CD4-positive, alpha-beta T cell treated with Interleukin-4 for 1 hour (primary cell): Measurements from ENCODE around the gene RTRAF.

Experiments
- DNase-seq, 2 donors: peaks; one replicate each; pipeline ENCODE4 v3.0.0-alpha.2; 2020 to 2022

Gene RTRAF

DNA sequence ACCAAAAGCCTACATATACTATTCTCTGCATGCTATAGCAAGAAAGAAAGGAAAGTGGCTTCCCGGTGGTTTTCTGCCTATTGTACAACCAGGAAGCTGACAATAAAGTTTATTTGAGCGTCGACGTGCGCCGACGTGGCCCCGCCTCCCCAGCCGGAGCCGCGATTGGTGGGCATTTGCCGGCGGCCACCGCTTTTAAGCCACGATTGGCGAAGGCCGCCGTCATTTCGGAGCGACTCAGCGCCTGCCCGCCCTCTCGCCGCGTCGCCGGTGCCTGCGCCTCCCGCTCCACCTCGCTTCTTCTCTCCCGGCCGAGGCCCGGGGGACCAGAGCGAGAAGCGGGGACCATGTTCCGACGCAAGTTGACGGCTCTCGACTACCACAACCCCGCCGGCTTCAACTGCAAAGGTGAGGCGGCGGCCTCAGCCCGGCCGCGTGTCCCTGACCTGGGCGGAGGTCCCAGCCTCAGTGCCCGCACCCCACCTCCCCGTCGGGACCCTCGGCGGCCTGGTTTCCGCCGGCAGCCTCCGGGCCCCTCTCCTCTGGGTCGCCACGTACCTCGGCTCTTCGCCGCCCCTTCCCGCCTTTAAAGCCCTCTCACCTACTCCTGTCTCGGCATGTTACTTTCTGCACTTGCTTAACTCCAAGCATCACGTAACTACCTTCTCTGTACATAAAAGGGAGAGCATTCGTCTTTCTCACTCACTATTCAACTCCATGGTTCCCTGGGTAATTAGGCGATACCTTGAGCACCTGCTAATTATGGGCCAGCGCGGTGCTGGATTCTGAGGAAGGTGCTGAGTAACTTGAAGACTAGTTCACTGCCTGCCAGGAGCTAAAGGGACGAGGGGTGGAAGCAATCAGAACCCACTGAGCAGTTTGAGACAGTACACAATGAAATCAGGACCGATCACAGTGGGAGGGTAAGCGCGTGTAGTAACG is at the start of gene RTRAF:
Gene RTRAF, plus strand, starts transcription at position 254 of the 942 bp plus-strand sequence. Its CDS starts 94 bp downstream, at position 348.
- DNase-seq, result peak; percentile 92

DNA sequence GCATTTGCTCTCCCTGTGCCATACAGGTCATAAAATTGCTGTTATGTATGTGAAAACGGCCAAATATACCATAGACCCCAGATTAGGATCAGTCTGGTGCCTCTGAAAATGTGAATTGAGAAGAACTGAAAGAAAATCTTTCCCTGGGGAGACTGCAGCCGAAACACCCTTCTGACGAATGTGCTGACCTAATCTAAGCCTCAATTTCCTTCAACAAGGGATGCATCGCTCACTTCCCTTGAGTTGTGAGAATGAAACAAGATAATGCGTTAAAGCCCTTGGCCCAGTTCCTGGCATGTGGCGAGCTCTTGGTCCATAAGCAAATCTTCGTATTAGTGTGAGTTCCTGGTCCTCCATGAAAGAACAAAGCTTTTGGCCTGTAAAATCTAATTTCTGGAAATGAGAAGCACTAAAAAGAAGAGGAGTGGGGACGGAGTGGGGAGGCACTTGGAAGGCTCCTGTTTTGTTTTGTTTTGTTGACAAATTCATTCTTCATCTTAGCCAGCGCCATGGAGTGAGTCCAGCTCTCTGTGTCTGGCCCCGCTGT is 49.5 kb upstream of the RTRAF start:
- no peak for DNase-seq

DNA sequence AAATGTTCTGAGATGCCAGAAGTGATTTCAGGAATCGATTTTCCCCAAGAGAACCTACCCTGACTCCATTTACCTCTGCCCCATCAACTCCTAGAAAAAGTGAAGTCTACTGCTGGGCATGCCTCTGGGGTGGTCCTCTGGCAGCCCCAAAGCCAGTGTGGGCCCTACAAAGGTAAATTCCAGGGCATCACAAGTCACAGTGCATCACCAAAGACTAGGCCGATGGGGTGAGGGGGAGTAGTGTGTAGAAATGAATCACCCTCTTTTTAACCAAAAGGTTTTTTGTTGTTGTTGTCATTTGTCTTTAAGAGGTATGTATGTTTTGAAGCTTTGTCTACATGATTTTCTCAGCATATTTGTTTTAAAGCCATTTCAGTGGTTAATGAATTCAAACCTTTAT is 46.4 kb upstream of the RTRAF start:
- no peak for DNase-seq

DNA sequence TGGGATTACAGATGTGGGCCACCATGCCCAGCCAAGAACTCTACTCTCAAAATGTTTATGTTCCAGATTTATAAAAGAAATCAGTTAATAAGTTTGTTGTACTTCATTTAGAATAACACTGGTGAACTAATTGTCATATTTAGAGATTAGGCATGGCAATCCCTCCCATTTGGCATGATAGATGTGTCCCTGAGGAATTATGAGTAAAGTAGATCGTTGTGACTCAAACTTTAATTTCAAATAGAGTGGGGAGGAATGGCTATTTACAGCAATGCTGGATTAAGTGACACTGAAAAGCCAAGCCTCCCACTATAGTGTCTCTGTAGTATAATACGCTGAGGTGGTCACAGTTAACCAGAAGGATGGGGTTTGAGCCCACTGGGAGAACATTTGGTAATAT is 39.3 kb upstream of the RTRAF start:
- no peak for DNase-seq

DNA sequence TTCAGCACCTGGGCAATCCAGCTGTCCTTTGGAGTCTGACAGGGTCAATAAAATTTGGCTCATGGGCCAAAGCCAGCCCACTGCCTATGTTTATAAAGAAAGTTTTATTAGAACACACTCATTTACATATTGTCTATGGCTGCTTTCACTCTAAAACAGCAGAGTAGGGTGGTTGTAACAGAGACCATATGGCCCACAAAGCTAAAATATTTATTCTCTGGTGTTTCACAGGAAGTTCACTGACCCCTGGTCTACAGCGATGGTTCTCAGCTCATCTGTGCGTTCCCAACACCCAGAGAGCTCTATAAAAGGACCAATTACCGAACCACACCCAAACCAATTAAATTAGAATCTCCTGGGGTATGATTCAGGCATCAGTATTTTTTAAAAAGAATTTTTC is 37.7 kb upstream of the RTRAF start:
- no peak for DNase-seq

DNA sequence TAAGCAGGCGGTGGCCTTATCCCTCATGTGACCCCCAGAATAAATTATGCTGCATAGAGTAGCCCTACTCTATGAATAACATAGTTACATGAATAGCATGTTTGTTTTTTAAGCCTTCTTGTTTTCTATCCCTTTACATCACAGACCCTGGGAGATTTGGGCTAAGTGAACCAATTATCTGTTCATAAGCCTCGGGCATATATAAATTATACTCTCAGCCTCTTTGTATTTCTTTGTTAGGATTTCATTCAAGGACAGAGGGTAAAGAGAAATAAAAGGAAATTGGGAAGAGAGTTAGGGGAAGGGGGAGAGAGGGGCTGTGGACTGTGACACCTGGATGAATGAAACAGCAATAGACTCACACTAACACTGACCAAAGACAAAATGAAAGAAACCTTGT is 35.3 kb upstream of the RTRAF start:
- DNase-seq, result no peak

DNA sequence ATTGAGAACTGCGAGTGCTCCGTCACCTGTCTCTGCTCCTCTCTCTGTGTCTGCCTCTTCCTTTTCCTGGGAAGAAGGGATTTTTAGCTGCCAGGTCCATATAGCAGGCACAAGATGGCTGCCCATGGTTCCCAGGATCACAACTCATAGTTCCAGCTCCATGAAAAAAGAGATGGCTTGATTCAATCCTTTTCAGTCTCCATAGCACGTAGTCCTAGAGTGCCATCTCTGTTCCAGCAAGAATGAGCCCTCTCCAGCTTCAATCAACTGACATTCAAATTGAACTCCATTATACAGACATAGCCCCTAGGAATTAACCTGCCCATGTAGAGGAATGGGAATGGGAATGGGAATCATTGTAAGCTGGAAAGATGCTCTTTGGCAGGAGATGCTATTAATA is 34.7 kb upstream of the RTRAF start:
- peak in 1 of 2 donors; percentile 14 for DNase-seq

DNA sequence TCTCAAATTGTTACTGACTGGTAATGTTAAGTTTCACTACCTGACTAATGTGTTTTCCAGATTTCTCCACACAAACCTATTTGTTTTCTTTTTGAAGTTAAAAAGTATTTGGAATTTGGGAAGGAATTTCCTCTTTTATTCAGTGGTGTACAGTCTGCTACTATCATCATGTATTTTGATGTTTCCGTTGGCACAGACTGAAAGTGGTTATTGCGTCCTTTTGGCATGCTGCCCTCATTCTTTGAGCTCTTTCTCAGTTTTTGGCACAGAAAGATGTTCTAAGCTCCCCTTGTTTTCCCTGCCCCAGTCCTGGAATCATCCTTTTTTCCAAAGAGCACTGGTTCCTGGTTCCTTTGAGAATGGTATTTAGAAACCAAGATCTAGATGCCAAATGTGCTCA is 31.4 kb upstream of the RTRAF start:
- DNase-seq, result no peak

DNA sequence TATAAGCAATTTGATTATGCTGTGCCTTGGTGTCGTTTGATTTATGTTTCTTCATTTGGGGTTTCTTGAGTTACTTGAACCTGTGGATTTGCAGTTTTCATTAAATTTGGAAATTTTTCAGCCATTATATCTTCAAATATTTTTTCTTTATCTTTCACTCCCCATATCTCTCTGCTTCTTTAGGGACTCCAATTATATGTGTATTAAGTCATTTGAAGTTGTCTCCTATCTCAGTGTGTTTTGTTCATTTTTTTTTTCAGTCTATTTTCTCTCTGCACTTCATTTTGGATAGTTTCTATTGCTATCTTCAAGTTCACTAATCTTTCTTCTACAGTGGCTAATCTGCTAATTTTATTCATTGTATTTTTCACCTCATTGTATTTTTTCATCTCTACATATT is 29.4 kb upstream of the RTRAF start:
- DNase-seq, result no peak

DNA sequence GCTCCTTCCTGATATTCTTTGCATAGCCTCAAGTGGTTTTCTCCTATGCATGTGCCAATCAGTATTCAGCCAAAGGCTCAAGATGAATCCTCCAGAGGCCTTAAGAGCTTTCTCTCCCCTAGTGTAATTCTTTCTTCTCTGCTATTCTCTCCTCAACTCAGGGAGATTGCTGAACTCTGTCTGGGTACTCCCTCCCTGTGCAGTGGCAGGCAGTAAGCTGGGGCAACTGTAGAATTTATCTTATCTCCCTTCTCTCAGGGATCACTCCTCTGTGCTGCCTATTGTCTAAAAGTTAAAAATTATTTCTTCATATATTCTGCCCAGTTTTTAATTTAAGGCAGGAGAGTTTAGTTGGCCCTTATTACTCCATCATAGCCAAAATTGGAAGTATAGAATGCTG is 28.5 kb upstream of the RTRAF start:
- no peak for DNase-seq

DNA sequence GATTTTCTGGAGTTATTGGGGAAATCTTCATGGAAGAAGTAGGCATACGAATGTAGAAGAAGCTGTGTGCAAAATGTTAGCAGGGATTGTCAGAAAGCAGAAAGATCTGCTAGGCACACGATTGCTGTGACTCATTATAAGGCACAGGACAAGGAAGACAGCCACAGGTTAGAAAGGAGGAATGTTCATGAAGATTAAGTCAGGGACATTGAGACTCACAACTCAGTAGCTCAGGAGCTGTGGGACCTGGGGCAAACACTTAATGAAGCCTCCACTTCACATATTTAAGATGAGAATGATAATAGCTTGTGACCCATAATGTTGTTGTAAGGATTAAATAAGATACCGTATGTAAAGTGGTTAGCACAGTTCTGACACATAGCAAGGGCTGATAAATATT is 26.6 kb upstream of the RTRAF start:
- DNase-seq, result no peak

DNA sequence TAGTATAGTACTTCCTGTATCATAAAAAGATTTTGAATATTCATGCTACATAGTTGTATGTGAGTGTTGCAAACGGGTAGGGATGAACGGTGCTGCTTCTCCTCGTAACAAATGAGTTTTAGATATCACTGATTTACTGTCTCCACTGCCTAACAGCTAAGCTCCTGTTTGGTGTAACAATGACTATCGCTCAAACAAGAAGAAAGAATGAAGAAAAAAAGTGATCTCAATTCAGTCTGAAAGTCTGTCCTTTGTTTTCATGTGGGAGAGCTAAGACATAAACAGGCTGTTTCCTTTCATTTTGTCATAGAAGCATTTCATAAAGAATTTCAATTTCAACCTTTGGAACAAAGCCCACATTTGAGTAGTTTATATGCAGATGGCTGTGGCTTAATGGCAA is 26.1 kb upstream of the RTRAF start:
- no peak for DNase-seq

DNA sequence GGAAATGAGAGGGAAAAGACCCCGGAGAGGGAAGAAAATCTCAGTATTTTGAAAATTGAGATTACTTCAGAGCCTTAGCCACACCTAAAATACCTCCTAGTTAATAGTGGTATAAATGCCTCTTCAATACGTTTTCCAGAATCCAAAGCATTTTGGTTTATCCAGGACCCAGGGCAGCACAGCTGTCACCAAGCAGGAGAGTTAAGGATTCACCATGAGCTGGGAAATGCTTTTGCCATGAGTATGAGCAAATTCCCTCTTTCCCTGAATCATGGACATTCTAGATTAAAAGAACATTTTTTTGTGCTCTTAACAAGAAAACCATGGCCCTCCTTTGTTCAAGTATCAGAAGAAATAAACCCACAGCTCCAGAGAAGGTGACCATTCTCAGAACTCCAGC is 21.8 kb upstream of the RTRAF start:
- no peak for DNase-seq

DNA sequence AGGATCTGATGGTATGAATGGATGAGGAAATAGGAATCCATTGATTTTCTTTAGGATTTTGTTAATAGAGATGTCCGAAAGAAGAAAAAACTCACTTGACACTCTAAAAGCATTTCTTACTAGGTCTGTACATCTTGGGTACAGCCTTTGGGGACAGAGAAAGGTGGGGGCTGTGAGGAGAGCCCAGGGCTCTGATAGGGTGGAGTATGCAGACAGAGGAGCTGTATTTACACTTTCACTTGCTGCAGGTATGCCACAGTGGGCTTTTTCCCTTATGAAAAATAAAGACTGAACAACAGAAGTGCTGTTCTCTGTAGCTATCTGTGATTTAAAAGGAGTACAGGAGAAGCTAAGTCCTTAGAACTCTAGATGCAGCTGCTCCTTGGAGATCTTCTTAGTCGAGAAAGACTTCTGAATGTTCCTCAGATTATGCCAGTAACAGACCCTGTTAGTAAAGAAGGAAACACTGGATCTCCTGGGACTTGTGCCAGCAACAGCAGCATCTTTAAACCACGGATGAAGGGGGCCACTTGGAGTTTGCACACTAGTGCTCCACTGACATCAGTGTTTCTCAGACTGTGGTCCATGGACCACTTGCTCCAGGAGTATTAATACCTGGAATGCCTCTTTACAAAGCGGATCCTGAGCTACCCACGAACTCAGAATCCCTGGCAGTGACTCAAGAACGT is 19.4 kb upstream of the RTRAF start:
- no peak for DNase-seq

DNA sequence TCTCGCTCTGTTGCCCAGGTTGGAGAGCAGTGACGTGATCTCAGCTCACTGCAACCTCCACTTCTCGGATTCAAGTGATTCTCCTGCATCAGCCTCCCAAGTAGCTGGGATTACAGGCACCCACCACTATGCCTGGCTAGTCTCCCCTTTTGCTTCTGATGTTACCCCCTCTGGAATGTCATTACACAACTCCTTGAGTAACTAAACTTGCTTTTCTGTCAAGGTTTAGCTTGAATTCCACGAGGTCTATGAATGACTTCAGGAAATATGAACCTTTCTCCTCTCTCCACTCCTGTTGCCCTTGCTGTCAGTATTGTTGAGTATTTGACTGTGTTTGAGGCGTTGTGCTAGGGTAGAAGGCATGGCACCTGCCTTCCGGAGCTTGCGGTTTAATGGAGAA is 16.8 kb upstream of the RTRAF start:
- DNase-seq, result no peak

DNA sequence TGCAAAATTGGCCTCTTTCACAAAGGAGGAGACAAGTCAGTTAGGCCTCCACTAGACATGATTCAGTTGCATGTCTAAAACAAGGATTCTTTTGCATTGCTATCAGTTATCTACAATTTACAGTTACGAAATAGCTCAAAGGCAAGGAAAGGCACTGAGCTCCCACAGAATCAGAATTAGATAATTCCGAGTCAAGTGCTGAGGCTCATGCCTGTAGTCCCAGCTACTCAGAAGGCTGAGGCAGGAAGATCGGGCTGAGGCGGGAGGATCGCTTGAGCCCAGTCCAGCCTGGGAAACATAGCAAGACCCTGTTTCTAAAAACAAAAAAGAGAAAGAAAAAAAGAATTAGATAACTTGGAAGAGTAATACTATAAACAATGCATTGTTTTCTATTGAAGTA is 12.3 kb upstream of the RTRAF start:
- no peak for DNase-seq

DNA sequence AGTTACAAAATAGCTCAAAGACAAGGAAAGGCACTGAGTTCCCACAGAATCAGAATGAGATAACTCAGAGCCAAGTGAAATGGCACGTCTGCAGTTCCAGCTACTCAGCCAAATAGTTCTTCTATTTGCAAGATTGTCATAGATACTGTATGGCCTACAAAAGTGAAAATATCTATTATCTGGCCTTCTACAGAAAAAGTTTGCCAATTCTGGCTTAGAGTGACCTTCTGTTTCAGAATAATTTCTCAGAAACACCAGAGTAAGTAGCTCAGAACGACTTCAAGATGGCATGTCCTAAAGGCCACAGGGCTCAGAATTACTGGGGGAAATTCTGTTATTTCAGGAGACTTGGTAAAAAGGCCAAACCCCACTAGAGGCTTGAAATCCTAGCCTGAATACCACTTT is 10.7 kb upstream of the RTRAF start:
- DNase-seq, result no peak

DNA sequence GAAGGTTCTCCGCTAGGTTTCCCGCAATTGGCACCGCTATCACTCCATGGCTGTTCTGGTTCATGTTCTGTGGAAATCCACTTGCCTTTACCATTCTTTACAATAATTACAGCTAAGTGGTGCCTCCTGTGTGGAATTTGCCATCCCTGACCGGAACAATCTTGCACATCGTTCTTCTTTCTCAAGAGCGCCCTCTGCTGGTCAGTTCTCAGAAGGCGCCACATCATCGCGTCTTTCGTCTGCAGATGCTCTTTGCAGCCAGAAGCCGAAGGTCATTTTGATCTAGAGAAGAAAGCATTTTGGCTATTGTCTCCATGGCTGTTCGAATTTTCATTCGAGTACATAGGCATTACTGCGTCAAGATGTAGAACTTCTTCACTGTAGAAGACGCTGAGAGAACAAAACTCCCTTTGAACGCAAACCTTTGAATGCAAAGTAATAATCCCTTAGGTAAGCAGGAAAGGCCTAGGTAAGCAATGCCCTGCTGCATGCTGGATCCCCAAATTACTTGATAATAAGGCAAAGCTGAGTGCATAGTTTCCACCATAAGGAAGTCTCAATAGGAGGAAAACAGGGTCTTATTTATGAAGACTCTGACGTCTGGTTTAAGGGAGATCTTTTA is 10.1 kb upstream of the RTRAF start:
- peak; percentile 80 to 81 for DNase-seq

DNA sequence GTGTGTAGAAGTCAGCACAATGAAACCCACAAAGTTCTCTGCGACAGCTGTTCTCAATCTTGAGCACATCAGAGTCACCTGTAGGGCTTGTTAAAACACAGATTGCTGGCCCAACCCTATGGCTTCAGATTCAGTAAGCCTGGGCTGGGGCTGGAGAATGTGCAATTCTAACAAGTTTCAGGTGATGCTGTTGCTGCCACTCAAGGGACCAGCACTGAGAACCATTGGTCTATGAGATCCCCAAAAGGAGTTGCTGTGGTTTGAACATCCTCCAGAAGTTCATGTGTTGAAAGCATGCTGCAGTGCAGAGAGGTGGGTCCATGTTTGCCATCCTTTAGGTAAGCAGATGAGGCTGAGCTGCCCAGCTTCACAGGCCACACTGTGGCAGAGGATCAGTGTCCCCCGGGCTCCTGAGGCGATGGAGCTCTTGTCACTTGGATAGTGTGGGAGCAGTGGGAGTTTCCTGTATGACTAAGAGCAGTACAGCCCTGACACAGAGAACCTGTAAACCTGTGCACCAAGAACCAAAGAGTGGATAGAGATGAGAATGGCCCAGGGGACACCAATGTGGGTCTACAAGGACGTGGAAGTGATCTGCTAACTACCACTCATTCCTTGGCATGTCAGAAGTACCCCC is 8.0 kb upstream of the RTRAF start:
- DNase-seq, result no peak

DNA sequence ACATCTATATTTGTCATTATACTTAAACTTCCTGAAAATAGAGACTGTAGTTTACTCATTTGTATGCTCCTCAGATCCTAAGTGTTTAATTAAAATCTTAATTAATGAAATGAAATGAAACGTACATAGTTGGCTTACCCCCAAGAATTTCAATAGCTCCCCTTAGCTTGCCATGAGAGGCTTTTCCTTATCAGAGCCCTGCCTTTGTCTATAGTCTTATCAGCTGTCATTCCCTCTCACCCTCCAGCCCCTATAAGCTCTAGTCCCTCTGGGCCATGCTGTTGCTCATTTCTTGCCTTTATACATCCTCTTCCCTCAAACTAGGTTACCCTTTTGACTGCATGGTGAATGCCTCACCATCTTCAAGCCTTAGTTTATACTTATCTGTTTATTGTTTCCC is 1.1 kb upstream of the RTRAF start:
- no peak for DNase-seq

DNA sequence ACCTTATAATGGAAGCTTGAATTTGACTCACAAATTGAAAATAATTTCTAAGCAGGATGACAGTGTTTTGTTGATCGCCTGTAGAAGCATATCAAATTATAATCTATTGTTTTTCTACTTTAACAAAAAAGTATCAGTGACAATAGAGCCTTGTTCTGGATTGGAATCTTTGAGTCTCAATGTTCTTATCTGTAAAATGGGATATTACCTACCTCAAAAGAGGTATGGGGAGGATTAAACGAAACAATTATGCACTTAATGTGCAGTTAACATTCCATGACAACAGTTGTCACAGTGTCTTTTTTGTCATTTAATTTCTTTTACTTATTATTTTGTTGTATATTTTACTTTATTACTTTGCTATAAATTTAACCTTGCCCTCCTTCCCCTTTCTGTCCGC is 1.1 kb downstream of the RTRAF start:
- DNase-seq, result no peak

DNA sequence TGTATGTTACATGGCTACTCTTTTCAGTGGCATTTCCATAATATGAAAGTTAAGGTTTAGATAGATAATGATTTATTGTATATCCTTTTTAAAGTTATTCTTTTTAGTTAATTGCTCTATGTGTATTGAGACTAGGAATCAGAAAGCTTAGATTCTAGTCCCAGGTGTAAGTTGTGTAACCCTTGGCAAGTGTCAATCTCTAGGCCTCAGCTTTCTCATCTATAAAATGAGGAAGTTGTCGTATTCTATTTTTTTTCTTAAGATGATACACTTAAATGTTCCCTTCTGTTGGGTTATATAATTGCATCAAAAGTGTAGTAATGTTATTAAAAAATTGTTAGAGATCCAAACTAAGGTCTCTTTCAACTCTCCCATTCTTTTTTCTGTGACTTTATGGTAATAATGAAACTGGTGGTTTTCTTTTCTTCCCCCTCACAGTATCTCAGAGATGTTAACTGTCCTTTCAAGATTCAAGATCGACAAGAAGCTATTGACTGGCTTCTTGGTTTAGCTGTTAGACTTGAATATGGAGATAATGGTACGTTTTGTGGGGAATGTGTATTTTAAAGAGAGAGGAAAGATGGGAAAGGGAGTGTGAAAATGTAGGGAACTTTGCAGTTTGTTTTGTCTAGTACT is 4.1 kb downstream of the RTRAF start:
- no peak for DNase-seq
